Activated naive CD4-positive, alpha-beta T cell treated with Interleukin-2 at 50 U/mL for 16 hours (primary cell): ENCODE measurements around the gene TNNI2.
A peak's percentile ranks its signal among the peaks of the same experiment; 100 is the strongest.
"Not testable (repeated sequence)": the region's sequence is repeated elsewhere in the genome, so short reads cannot be mapped to it uniquely, and the experiment has no call there.

Experiments
- DNase-seq: peaks from one replicate; pipeline ENCODE4 v3.0.0-alpha.2; 2020

Gene TNNI2

GRCh38 chr11:1875851-1876301, 37.1 kb downstream of the TNNI2 start:
- not testable (repeated sequence) for DNase-seq

- no peak for DNase-seq
These were observed 37.7 kb downstream of the TNNI2 start for GRCh38 chr11:1876361-1877063.

- DNase-seq, result no peak
These were observed 38.7 kb downstream of the TNNI2 start for GRCh38 chr11:1877211-1878136.

DNA sequence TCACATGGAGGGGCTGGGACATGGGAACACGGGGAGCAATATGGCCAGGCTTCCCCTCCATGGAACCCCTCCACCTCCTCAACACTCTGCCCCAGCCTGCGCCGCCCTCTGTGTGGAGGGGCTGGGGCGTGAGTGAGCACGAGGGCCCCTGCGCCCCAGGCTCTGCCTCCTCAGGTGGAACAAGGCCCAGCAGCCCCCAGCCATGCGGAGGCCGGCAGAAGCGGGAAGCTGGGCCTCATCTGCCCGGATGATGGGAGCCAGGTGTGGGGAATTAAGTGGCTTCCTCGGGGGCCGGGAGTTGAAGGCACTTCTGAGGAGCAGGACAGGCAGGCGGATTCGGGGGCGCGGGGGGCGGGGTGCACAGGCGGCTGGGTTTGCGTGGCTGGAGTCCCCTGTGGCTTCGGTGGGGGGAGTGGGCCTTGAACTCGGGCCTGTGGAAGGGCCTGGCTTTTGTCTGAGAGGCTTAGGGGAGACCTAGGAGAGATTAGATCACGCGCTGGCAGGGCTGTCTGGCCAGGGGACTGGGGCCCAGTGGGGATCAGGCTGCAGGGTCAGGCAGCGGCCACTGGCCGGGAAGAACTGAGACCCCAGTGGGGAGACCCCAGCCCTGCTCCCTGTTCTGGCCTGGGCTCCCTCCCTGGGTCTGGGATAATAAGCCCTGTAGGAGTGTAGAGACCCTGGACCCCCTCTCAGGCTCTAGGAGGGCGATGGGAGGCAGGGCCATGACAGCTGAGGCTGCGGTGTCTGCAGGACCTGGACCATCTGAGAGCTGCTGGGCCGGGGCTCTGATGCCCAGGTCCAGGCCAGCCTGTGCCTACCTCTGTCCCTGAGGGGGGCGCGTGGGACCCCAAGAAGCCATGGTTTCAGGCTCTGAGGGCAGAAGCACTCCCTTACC, 39.6 kb downstream of the TNNI2 start:
- DNase-seq, result no peak

DNA sequence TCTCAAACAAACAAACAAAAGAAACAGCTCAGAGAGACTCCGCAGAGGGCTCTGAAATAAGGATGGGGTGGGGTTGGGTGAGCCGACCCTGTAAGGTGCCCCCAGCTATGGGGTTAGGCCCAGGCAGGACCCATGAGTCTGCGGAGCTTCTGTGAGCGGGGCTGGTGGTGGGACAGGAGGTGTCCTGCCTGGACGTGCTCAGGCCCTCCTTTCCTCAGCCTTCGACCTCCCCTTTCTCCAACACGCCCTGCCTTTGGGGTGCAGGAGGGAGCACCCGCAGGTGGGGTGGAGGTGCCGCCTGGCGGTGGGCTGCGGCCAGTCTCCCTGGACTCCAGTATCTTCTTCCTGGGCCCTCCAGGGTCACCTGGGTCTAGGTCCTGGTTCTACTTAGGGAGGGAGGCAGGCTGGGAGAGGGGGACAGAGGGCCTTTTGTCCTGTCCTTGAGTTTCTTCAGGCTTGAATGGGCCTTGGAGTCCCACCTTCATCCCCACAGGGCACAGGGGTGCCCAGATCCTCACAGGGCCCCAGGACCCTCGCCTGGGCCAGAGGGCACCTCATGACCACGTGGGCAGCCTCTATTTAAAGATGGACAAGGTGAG, 40.7 kb downstream of the TNNI2 start:
- DNase-seq, result no peak

- no peak for DNase-seq
These were observed 41.4 kb downstream of the TNNI2 start for GRCh38 chr11:1879941-1880720.

DNA sequence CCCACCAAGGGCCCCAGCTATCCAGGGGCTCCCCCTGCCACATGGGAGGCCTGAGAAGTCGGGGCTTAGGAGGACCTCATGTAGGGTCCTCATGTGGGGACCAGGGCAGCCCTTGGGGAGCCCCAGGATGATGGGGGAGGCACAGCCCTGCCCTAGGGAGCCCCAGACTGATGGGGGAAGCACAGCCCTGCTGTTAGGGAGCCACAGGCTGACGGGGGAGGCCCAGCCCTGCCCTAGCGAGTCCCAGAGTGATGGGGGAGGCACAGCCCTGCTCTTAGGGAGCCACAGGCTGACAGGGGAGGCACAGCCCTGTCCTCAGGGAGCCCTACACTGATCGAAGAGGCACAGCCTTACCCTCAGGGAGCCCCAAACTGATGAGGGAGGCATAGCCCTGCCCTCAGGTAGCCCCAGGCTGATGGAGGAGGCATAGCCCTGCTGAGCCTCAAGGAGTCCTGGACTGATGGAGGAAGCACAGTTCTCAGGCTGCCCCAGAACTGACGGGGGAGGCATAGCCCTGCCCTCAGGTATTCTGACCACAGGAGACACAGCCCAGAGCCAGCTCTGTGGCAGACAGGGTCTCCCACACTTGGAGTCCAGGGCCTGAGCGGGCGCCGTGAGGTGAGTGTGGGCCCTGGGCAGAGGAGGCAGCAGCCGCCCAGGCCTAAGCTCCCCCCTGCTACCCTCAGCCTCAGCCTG, 42.1 kb downstream of the TNNI2 start:
- DNase-seq, result no peak

- DNase-seq, result no peak
These were observed 42.9 kb downstream of the TNNI2 start for GRCh38 chr11:1881442-1882264.

DNA sequence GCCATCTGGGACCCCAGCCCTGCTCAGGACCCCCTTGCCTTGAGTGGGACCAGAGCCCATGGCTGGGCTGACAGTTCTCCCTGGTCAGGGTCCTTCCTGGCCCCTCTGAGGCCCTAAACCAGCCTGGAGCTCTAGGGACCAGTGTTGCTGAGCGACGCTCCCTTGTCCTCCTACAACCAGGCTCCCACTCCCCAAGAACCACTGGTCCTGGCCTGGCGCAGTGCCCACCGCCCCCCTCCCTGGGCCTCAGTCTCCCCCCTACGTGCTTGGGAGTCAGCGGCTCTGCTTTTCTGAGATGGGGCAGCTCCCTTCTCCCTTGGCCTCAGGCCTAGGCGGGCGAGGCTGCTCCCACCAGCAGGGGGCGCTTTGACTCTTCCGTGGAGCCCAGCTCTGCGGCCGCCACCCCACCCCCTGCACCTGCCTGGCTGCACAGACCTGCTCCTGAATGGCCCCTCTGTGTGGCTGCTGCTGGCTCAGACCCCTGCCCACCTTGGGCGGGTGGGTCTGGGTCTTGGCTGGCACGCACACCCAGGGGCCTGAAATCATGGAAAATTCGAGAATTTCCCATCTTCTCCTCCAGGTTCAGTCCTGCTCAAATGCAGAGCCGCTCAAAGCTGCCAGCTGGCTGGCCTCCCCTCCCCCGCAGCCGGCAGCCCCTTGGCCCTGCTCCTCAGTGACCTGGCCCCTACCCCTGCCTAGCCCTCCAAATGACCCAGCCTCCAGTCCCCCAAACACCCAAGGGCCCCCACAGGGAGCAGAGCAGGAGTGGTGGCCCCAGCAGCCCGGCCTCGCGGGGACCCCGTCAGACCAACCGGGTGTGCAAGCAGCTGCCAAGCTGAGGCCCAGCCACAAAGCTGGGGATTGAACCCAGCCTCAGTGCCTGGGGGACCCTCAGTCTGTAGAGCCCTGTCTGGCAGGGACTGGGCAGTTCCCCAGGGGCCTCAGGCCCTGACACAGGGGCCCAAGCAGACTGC, 43.8 kb downstream of the TNNI2 start:
- peak; percentile 79 for DNase-seq

- DNase-seq, result no peak
These were observed 44.8 kb downstream of the TNNI2 start for GRCh38 chr11:1883346-1884302.

- no peak for DNase-seq
These were observed 45.5 kb downstream of the TNNI2 start for GRCh38 chr11:1884303-1884700.

- DNase-seq, result not testable (repeated sequence)
These were observed 47.8 kb downstream of the TNNI2 start for GRCh38 chr11:1886551-1886950.

DNA sequence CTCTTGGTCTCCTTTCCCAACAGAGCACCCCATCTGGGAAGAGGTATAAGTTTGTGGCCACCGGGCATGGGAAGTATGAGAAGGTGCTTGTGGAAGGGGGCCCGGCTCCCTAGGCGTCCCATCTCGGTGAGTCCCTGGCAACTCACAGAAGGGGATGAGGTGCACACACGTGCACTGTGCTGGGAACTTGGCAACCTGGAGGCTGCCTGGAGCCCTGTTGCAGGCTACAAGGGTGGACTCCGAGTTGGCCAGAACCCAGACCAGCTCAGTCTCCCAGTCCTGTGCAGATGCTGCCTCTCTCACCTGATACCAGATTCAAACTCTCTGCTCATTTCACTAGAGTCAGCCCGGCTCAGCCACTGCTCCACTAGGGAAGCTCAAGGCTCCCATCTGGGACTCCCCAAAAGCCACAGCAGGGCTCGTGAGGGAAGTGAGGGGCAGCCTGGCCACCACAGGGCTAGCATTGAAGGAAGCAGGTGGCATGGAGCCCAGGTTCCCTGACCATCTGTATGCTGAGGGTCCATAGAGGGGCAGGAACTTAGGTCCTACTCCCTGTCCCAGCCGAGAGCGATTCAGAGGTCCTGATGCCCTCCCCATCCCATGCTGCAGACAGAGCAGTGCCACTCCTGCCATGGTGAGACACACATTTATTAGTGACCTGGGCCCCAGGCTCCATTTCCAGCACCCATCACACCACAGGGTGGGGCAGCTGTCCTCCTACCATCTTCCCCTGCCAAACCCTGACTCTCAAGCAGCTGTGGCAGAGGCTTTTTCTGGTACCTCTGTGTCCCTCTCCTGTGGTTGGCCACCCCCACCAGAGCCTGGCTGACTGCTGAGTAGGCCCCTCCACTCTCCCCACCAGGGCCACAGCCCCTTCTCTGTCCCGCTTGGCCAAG, 48.9 kb downstream of the TNNI2 start:
- no peak for DNase-seq

DNA sequence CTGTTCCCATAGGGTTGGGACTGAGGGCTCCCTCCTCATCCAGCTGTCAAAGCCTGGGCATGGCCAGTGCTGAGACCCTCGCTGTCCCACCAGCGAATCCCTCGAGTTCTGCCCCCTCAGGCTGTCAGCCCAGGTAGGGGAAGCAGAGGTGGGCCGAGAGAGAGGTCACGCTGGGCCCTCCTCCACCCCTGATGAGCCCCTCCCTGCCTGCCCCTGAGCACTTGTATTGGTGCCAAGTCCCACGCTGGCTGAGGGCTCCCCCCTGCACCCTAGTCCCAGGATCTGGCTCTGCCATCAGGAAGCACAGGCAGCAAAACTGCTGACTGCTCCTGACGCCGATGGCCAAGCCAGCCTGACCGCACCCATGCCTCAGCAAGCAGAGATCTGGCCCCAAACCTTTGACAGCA, 49.6 kb downstream of the TNNI2 start:
- DNase-seq, result no peak

GRCh38 chr11:1888811-1889210, 50.0 kb downstream of the TNNI2 start:
- no peak for DNase-seq

GRCh38 chr11:1889224-1889930, 50.6 kb downstream of the TNNI2 start:
- DNase-seq, result peak; percentile 73
